Hepatocyte (in vitro differentiated cells): Measurements from ENCODE around the gene SDK1. TPM values are rescaled to one million over a fixed set of nuclear protein-coding genes. Genes with fewer than 3 reads are reported as not detected.

Experiments
- DNase-seq: peaks from one replicate; pipeline ENCODE4 v3.0.0-alpha.2; 2016; ENCODE audit warnings: low spot score
- H2AFZ ChIP-seq: fragments of 200-600 bp; sonication (generic); 2 replicates; pipeline ENCODE4 v1.6.0; 2016; ENCODE audit warnings: antibody characterized with exemption, mild to moderate bottlenecking
- H3K27ac ChIP-seq: fragments of 200-600 bp; sonication (generic); 2 replicates; pipeline ENCODE4 v1.5.1; 2016; ENCODE audit warnings: mild to moderate bottlenecking
- H3K27me3 ChIP-seq: fragments of 200-600 bp; sonication (generic); 2 replicates; pipeline ENCODE4 v1.6.1; 2016
- H3K36me3 ChIP-seq: fragments of 200-600 bp; sonication (generic); replicated peaks from 2 replicates; pipeline ENCODE4 v1.5.1; 2016; ENCODE audit warnings: low read depth; ENCODE audit not compliant: insufficient read depth
- H3K4me1 ChIP-seq: fragments of 200-600 bp; sonication (generic); 2 replicates; pipeline ENCODE4 v1.5.1; 2016; ENCODE audit warnings: mild to moderate bottlenecking, moderate library complexity; ENCODE audit not compliant: insufficient read depth
- H3K4me2 ChIP-seq: fragments of 200-600 bp; sonication (generic); 2 replicates; pipeline ENCODE4 v1.6.0; 2016
- H3K4me3 ChIP-seq: fragments of 200-600 bp; sonication (generic); 2 replicates; pipeline ENCODE4 v1.5.1; 2016; ENCODE audit warnings: mild to moderate bottlenecking
- H3K79me2 ChIP-seq: fragments of 200-600 bp; sonication (generic); 2 replicates; pipeline ENCODE4 v1.6.0; 2017; ENCODE audit warnings: mild to moderate bottlenecking
- H3K9me2 ChIP-seq: fragments of 200-600 bp; sonication (generic); replicated peaks from 2 replicates; pipeline ENCODE4 v1.6.0; 2017; ENCODE audit warnings: mild to moderate bottlenecking; ENCODE audit not compliant: insufficient read depth
- H3K9me3 ChIP-seq: fragments of 200-600 bp; sonication (generic); 2 replicates; pipeline ENCODE4 v1.5.1; 2016; ENCODE audit warnings: low read depth, mild to moderate bottlenecking
- H4K20me1 ChIP-seq: fragments of 200-600 bp; sonication (generic); 2 replicates; pipeline ENCODE4 v1.6.0; 2016; ENCODE audit warnings: mild to moderate bottlenecking; ENCODE audit not compliant: insufficient read depth, poor library complexity, severe bottlenecking
- EZH2 ChIP-seq: fragments of 200-600 bp; sonication (generic); IDR thresholded peaks from 2 replicates; pipeline ENCODE4 v1.6.1; 2016; ENCODE audit warnings: antibody characterized with exemption, mild to moderate bottlenecking, borderline replicate concordance
- EZH2phosphoT487 ChIP-seq: fragments of 200-600 bp; sonication (generic); IDR thresholded peaks from one replicate; pipeline ENCODE4 v1.6.1; 2018; ENCODE audit warnings: antibody characterized with exemption, mild to moderate bottlenecking, low read depth, moderate library complexity; ENCODE audit not compliant: unreplicated experiment, severe bottlenecking
- WGBS: methylation state at CpG from one replicate; pipeline ENCODE4 v1.1.6; 2016; ENCODE audit warnings: low lambda C conversion rate; ENCODE audit errors: missing lambda C conversion rate; 5-methylcytosine and 5-hydroxymethylcytosine counted together
- polyA plus RNA-seq: library from polyadenylated mRNA; unstranded; fragments of >200 nt; fragmentation: Nextera tagmentation; extraction: Ambion mirVana; gene quantifications from 2 replicates; pipeline ENCODE4 v1.2.1, GENCODE V29; 2016
- total RNA-seq: library from RNA; depleted of rRNA; stranded (reverse); fragments of >200 nt; gene quantifications from 2 replicates; pipeline ENCODE4 v1.2.3, GENCODE V29; 2014
- TF ChIP-seq, protein P1 (sequence below): fragments of 200-600 bp; sonication (generic); IDR thresholded peaks from 2 replicates; pipeline ENCODE4 v1.5.1; 2016; ENCODE audit warnings: antibody characterized with exemption, mild to moderate bottlenecking; ENCODE audit not compliant: poor library complexity

The SDK1 gene
- total and polyA plus RNA-seq, 2 experiments from 2014 or later: 4.3 to 10.0 TPM

DNA sequence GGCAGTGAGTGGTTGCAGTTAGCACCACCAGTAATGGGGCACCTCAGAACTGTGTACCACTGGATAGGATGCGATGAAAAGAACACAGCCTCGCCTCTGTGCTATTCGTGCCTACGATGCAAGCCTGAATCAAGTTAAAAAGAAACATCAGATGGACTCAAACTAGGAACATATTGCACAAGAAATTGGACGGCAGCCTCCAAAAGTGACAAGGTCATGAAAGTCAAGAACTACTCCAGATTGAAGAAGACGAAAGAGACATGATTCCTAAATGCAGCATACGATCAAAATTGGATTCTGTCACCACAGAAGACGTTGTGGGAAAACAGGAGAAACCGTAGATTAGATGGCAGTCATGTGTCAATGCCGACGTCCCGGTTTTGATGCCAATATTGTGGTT is 732.9 kb downstream of the SDK1 start:
- Histone ChIP-seq H3K9me3 (no peaks in the 10 kb centered on the region), H3K79me2 (no peaks in the 10 kb centered on the region), H3K4me2 (no peak overlapping the region), H3K9me2 (no peaks in the 10 kb centered on the region), H2AFZ (no peak overlapping the region), H3K27ac (no peak overlapping the region), H4K20me1 (no peaks in the 10 kb centered on the region), H3K4me3 (no peak overlapping the region), H3K27me3 (no peaks in the 10 kb centered on the region), H3K36me3 (no peaks in the 10 kb centered on the region), H3K4me1 (no peaks in the 10 kb centered on the region)
- DNase-seq: no peak
- TF ChIP-seq EZH2 (no peak), EZH2phosphoT487 (no peak)
- TF ChIP-seq, protein P1, sequence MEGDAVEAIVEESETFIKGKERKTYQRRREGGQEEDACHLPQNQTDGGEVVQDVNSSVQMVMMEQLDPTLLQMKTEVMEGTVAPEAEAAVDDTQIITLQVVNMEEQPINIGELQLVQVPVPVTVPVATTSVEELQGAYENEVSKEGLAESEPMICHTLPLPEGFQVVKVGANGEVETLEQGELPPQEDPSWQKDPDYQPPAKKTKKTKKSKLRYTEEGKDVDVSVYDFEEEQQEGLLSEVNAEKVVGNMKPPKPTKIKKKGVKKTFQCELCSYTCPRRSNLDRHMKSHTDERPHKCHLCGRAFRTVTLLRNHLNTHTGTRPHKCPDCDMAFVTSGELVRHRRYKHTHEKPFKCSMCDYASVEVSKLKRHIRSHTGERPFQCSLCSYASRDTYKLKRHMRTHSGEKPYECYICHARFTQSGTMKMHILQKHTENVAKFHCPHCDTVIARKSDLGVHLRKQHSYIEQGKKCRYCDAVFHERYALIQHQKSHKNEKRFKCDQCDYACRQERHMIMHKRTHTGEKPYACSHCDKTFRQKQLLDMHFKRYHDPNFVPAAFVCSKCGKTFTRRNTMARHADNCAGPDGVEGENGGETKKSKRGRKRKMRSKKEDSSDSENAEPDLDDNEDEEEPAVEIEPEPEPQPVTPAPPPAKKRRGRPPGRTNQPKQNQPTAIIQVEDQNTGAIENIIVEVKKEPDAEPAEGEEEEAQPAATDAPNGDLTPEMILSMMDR: no peak
- WGBS: 94% methylated on average over 12 of the region's 12 CpGs

DNA sequence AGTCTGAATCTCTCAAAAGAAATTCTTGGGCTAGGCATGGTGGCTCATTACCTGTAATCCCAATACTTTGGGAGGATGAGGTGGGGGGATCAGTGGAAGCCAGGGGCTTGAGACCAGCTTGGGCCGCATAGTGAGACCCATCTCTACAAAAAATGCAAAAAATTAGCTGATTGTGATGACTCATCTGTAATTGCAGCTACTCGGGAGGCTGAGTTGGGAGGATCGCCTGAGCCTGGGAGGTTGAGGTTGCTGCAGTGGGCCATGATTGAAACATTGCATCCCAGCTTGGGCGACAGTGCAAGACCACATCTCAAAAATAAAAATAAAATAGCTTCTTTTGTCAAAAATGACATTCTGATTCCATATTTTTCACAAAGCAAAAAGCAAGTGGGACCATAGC is 736.3 kb downstream of the SDK1 start:
- no peak for DNase-seq
- Histone ChIP-seq H3K27me3 (no peaks in the 10 kb centered on the region), H3K9me3 (no peaks in the 10 kb centered on the region), H4K20me1 (no peaks in the 10 kb centered on the region), H3K79me2 (no peaks in the 10 kb centered on the region), H3K9me2 (no peaks in the 10 kb centered on the region), H3K4me3 (no peak overlapping the region), H3K36me3 (no peaks in the 10 kb centered on the region), H2AFZ (no peak overlapping the region), H3K4me1 (no peaks in the 10 kb centered on the region), H3K27ac (no peak overlapping the region), H3K4me2 (no peak overlapping the region)
- TF ChIP-seq EZH2 (no peak), EZH2phosphoT487 (no peak)
- TF ChIP-seq, protein P1: no peak
- WGBS: 91% methylated on average over 4 of the region's 4 CpGs

DNA sequence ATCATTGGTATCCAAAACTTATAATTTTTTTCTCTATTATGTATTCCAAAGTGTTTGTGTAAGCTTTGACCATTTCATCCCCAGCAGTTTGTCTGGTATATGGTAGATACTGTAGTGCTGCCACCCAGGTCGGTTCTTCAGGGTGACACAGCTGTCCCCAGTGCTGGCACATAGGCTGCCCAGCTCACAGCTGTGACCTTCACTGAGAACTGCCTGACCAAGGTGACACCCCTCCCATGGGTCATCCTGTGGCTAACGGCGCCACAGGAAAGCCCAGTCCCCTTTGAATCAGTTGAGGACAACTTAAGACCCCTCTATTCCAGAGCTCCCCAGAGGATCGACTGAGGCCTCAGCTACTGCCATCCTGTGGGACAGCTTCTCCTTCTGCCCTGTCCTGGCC is 736.8 kb downstream of the SDK1 start:
- no peak for DNase-seq
- no peaks in the 10 kb centered on the region for H3K27me3 ChIP-seq
- no peak overlapping the region for H2AFZ ChIP-seq
- H4K20me1 ChIP-seq: no peaks in the 10 kb centered on the region
- H3K9me3 ChIP-seq: no peaks in the 10 kb centered on the region
- no peak overlapping the region for H3K4me3 ChIP-seq
- no peaks in the 10 kb centered on the region for H3K9me2 ChIP-seq
- no peak overlapping the region for H3K4me2 ChIP-seq
- no peak overlapping the region for H3K27ac ChIP-seq
- no peak for TF ChIP-seq EZH2phosphoT487
- TF ChIP-seq EZH2: no peak
- TF ChIP-seq, protein P1: no peak
- WGBS: 96% methylated on average over 4 of the region's 4 CpGs
- H3K79me2 ChIP-seq: no peaks in the 10 kb centered on the region
- no peaks in the 10 kb centered on the region for H3K4me1 ChIP-seq
- H3K36me3 ChIP-seq: no peaks in the 10 kb centered on the region
